ENCODE data around the gene EXOC4. TPM values are rescaled to one million over a fixed set of nuclear protein-coding genes. Genes with fewer than 3 reads are reported as not detected.

EXOC4 gene
- total RNA-seq, 2 experiments from 2014 or later: 51.9 to 90.1 TPM

DNA sequence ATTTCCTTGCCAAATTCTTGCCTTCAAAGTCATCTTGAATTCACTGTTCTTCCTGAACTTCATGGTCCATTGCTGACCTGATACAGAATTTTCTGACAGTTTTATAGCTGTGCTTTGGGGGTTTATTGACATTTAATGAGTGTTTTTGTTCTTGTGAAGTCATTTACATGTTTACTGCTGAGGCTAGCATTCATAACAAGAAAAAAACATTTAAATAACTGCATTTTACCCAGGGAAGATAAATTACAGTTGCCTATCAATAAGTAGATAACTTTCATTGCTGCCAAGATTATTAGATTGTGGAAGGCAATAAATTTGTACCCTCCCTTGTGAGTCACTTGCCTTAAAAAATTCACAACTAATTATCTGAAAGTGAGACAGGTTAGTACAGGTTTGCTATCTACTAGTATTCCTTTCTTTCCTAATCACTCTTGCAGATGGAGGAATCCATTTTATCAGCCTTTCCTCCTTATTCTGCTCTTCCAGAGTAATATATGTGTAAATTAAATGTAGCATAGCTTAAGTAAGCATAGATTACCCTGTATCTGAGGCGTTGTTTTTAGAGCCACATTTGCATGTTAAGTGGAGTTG is 178.4 kb downstream of the EXOC4 start:
- no peak for ATAC-seq
- H3K36me3 Mint-ChIP-seq (ENCODE audit: low read depth): peaks cover 8% of the 10 kb centered on the region
- CTCF ChIA-PET: interaction anchor here (1.0 kb wide), 1 partner anchor 927 kb away, joined by 3 read pairs; no protein-coding TSS in a partner anchor
- H3K27me3 Mint-ChIP-seq: no peaks in the 10 kb centered on the region
- POLR2A ChIA-PET: interaction anchor here (0.7 kb wide), 1 partner anchor 13 kb away, joined by 3 read pairs; no protein-coding TSS in a partner anchor
- no peak overlapping the region for H3K27ac Mint-ChIP-seq
- H3K4me3 Mint-ChIP-seq: no peak overlapping the region
- H3K9me3 Mint-ChIP-seq (ENCODE audit: low read depth): peaks cover 2% of the 10 kb centered on the region
- intact Hi-C loops (cut with DNase I, micrococcal nuclease): loop anchor here (5.0 kb wide), 2 partner anchors 199 to 1114 kb away; no protein-coding TSS in a partner anchor
- peaks cover 13% of the 10 kb centered on the region for H3K4me1 Mint-ChIP-seq
- no peak for DNase-seq

DNA sequence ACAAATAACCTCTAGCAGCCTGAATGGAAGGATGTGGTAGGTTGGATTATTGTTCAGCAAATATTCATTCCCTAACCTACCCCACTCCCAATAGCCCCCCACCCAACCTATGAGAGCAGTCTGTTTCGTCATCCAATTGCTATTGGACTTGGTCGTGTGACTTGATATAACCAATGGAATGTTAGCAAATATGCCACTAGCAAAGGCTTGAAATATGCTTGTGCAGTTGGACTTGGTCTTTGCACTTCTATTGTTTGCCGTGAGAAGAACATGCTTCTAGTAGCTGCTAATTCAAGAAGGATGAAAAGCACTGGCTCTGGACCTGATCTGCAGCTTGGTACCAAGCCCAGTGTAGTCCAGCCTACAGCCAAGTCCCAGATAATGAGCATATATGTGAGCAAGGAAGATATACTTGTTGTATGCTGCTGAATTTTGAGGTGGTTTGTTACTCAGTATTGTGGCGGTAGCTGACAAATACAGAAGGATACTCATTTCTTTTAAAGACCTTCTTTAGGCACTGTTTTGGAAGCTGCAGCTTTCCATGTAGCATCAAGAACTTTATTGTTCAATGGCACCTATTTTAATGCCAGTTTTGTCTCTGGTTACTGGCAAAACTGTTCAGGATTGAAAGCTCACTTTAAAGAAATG is 180.4 kb downstream of the EXOC4 start:
- ChIA-PET POLR2A (no interaction called here), CTCF (interaction anchor here (0.6 to 1.6 kb wide), 3 partner anchors 11 to 204 kb away, joined by 3 read pairs; no protein-coding TSS in a partner anchor)
- no peak for ATAC-seq
- H3K36me3 Mint-ChIP-seq (ENCODE audit: low read depth): peaks cover 4% of the 10 kb centered on the region
- no peak for DNase-seq
- no peaks in the 10 kb centered on the region for H3K27me3 Mint-ChIP-seq
- H3K27ac Mint-ChIP-seq: no peak overlapping the region
- H3K9me3 Mint-ChIP-seq (ENCODE audit: low read depth): peaks cover 2% of the 10 kb centered on the region
- H3K4me1 Mint-ChIP-seq: peaks cover 4% of the 10 kb centered on the region
- no peak overlapping the region for H3K4me3 Mint-ChIP-seq
- intact Hi-C loops (cut with DNase I, micrococcal nuclease): loop anchor here (5.0 kb wide), 2 partner anchors 201 to 1116 kb away; no protein-coding TSS in a partner anchor

GRCh38 chr7:133434246-133434865 is 181.5 kb downstream of the EXOC4 start:
- ChIA-PET POLR2A (no interaction called here), CTCF (interaction anchor here (0.6 to 2.4 kb wide), 15 partner anchors 9 to 1575 kb away, joined by 3 to 7 read pairs (median 3); no protein-coding TSS in a partner anchor)
- ATAC-seq (no peak), DNase-seq (no peak)
- H3K4me3 Mint-ChIP-seq: no peak overlapping the region
- H3K36me3 Mint-ChIP-seq (ENCODE audit: low read depth): peaks cover 4% of the 10 kb centered on the region
- intact Hi-C loops (cut with DNase I, micrococcal nuclease): loop anchor here (5.0 kb wide), 2 partner anchors 202 to 1117 kb away; no protein-coding TSS in a partner anchor
- no peaks in the 10 kb centered on the region for H3K9me3 Mint-ChIP-seq (ENCODE audit: low read depth)
- no peaks in the 10 kb centered on the region for H3K4me1 Mint-ChIP-seq
- no peaks in the 10 kb centered on the region for H3K27me3 Mint-ChIP-seq
- H3K27ac Mint-ChIP-seq: no peak overlapping the region

DNA sequence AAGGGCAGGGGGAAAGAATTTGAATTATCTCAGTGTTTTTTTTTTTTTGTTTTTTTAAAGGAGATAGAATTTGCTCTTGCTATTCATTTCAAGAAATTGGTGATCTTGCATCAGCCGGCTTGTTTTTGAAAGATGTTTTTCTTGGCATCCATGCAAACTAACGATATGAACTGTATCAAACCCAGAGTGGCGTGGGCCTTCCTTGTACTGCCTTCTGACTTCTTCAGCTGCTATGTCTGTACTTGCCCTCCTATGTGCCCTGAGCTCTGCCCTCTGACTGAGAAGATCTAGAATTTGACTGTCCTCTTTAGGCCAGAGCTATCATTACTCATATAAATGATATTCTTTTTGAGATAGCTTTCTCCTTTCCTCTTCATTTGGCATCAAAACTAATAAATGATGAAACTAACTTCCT is 183.1 kb downstream of the EXOC4 start:
- intact Hi-C loops (cut with DNase I, micrococcal nuclease): no loop called here
- Mint-ChIP-seq H3K9me3 (ENCODE audit: low read depth) (no peaks in the 10 kb centered on the region), H3K36me3 (ENCODE audit: low read depth) (peaks cover 5% of the 10 kb centered on the region), H3K4me3 (no peak overlapping the region), H3K4me1 (no peaks in the 10 kb centered on the region), H3K27me3 (no peaks in the 10 kb centered on the region), H3K27ac (no peak overlapping the region)
- ATAC-seq (no peak), DNase-seq (no peak)
- ChIA-PET POLR2A (no interaction called here), CTCF (interaction anchor here (0.7 to 2.4 kb wide), 2 partner anchors 7 to 24 kb away, joined by 3 to 7 read pairs; no protein-coding TSS in a partner anchor)

- ATAC-seq (no peak), DNase-seq (no peak)
- H3K4me1 Mint-ChIP-seq: no peaks in the 10 kb centered on the region
- H3K27ac Mint-ChIP-seq: no peak overlapping the region
- POLR2A ChIA-PET: no interaction called here
- intact Hi-C loops (cut with DNase I, micrococcal nuclease): no loop called here
- no peaks in the 10 kb centered on the region for H3K27me3 Mint-ChIP-seq
- CTCF ChIA-PET: interaction anchor here (0.7 to 1.3 kb wide), 2 partner anchors 11 to 14 kb away, joined by 3 to 4 read pairs; no protein-coding TSS in a partner anchor
- no peaks in the 10 kb centered on the region for H3K9me3 Mint-ChIP-seq (ENCODE audit: low read depth)
- H3K36me3 Mint-ChIP-seq (ENCODE audit: low read depth): peaks cover 5% of the 10 kb centered on the region
- H3K4me3 Mint-ChIP-seq: no peak overlapping the region
Measured at GRCh38 chr7:133437544-133437943, 184.7 kb downstream of the EXOC4 start.

DNA sequence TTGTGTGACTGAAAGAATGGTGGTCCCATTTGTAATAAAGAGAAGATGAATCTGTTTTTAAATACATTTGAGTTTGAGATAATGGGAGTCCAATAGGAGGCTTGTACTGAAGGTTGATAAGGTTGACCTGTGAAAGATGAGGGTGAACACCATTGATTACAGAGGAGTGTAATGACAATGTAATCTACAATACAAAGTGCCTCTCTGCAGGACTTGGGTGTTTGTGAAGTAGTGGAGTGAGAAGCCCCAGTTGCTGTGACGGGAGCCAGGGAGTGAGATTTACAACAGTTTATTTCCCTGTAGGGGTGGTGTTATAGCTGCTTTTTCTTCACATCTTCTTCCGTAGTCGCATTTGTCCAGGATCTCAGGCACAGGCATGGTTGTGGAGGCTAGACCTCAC is 189.9 kb downstream of the EXOC4 start:
- H3K4me3 Mint-ChIP-seq: no peak overlapping the region
- peaks cover 4% of the 10 kb centered on the region for H3K36me3 Mint-ChIP-seq (ENCODE audit: low read depth)
- intact Hi-C loops (cut with DNase I, micrococcal nuclease): no loop called here
- ATAC-seq (no peak), DNase-seq (no peak)
- no peak overlapping the region for H3K27ac Mint-ChIP-seq
- ChIA-PET CTCF (interaction anchor here (2.4 kb wide), 1 partner anchor 8 kb away, joined by 7 read pairs; no protein-coding TSS in a partner anchor), POLR2A (no interaction called here)
- no peaks in the 10 kb centered on the region for H3K9me3 Mint-ChIP-seq (ENCODE audit: low read depth)
- no peaks in the 10 kb centered on the region for H3K27me3 Mint-ChIP-seq
- H3K4me1 Mint-ChIP-seq: no peaks in the 10 kb centered on the region

DNA sequence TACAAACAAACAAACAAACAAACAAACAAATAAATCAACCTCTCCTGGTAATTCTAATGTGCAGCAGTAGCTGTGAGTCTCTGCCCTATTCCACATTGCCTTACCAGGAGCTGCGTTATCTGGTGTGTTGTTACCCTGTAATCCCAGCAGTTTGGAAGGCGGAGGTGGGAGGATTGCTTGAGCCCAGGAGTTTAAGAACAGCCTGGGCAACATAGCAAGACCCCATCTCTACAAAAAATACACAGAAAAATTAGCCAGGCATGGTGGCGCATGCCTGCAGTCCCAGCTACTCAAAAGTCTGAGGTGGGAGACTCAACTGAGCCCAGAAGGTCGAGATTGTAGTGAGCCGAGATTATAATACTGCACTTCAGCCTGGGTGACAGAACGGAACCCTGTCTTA is 192.7 kb downstream of the EXOC4 start:
- Mint-ChIP-seq H3K36me3 (ENCODE audit: low read depth) (no peaks in the 10 kb centered on the region), H3K4me3 (no peak overlapping the region), H3K9me3 (ENCODE audit: low read depth) (no peaks in the 10 kb centered on the region), H3K27ac (no peak overlapping the region), H3K4me1 (no peaks in the 10 kb centered on the region), H3K27me3 (no peaks in the 10 kb centered on the region)
- CTCF ChIA-PET: interaction anchor here (0.7 kb wide), 1 partner anchor 11 kb away, joined by 3 read pairs; no protein-coding TSS in a partner anchor
- intact Hi-C loops (cut with DNase I, micrococcal nuclease): no loop called here
- DNase-seq: no peak
- ATAC-seq: no peak
- POLR2A ChIA-PET: no interaction called here

DNA sequence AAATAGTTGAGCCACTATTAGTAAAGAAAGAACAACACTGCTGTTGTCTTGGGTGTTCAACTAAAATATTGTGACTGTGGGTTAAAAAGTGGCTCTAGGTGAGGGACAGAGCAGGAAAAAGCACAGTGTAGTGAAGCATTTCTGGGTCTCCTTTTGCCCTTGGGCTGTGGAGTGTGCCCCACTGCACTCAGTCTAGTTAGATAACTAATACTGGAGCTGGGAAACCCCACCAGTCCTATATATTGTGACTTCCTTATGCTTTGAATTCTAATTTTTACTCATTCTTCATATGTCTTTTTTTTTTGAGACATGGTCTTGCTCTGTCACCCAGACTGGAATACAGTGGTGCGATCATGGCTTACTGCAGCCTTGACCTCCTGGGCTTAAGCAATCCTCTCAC is 195.1 kb downstream of the EXOC4 start:
- no peaks in the 10 kb centered on the region for H3K27me3 Mint-ChIP-seq
- no peaks in the 10 kb centered on the region for H3K36me3 Mint-ChIP-seq (ENCODE audit: low read depth)
- ATAC-seq (no peak), DNase-seq (no peak)
- intact Hi-C loops (cut with DNase I, micrococcal nuclease): no loop called here
- H3K4me3 Mint-ChIP-seq: no peak overlapping the region
- ChIA-PET POLR2A (no interaction called here), CTCF (no interaction called here)
- H3K27ac Mint-ChIP-seq: no peak overlapping the region
- no peaks in the 10 kb centered on the region for H3K9me3 Mint-ChIP-seq (ENCODE audit: low read depth)
- peaks cover 6% of the 10 kb centered on the region for H3K4me1 Mint-ChIP-seq

DNA sequence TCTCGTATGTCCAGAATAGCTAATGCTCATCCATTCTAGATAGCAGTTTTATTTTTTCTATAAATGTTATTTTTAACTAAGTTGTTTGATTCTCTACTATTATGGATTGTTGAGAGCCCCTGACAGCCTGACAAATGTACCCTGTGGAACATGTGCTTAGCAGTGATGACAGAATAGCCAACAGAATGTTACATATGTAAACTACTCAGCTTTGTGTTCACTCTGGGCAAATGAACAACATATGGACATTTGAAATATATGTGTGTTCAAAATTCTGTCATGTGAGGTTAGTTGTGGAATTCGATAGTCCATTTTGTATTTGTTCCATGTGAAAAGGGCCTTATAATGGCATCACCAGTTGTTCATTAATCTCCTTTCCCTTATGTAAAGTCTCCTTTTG is 199.7 kb downstream of the EXOC4 start:
- peaks cover 4% of the 10 kb centered on the region for H3K36me3 Mint-ChIP-seq (ENCODE audit: low read depth)
- H3K9me3 Mint-ChIP-seq (ENCODE audit: low read depth): no peaks in the 10 kb centered on the region
- H3K4me1 Mint-ChIP-seq: peaks cover 6% of the 10 kb centered on the region
- intact Hi-C loops (cut with DNase I, micrococcal nuclease): no loop called here
- CTCF ChIA-PET: interaction anchor here (0.6 kb wide), 1 partner anchor 203 kb away, joined by 3 read pairs; no protein-coding TSS in a partner anchor
- H3K4me3 Mint-ChIP-seq: no peak overlapping the region
- no peaks in the 10 kb centered on the region for H3K27me3 Mint-ChIP-seq
- H3K27ac Mint-ChIP-seq: no peak overlapping the region
- DNase-seq (no peak), ATAC-seq (no peak)
- POLR2A ChIA-PET: no interaction called here

DNA sequence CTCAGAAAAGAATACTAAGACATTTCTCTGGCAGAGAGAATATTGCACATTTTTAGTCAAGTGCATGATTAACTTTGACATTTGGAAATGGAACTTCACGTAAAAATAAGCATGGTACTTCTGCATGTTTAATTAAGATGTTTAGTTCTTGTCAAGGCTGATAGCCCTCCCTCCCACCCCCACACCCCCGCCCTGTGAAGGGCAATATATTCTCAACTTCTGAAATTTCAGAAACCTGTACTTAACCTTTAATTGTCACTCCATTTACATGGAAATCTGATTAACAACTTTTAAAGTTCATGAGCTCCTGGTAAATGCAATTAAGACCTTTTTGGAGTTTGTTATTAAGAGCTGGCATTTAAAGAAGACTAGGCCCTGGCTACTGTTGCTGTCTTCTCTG is 205.8 kb downstream of the EXOC4 start:
- DNase-seq (no peak), ATAC-seq (no peak)
- ChIA-PET CTCF (no interaction called here), POLR2A (no interaction called here)
- peaks cover 4% of the 10 kb centered on the region for H3K4me1 Mint-ChIP-seq
- H3K27ac Mint-ChIP-seq: no peak overlapping the region
- no peak overlapping the region for H3K4me3 Mint-ChIP-seq
- no peaks in the 10 kb centered on the region for H3K27me3 Mint-ChIP-seq
- H3K36me3 Mint-ChIP-seq (ENCODE audit: low read depth): peaks cover 4% of the 10 kb centered on the region
- intact Hi-C loops (cut with DNase I, micrococcal nuclease): no loop called here
- H3K9me3 Mint-ChIP-seq (ENCODE audit: low read depth): no peaks in the 10 kb centered on the region

DNA sequence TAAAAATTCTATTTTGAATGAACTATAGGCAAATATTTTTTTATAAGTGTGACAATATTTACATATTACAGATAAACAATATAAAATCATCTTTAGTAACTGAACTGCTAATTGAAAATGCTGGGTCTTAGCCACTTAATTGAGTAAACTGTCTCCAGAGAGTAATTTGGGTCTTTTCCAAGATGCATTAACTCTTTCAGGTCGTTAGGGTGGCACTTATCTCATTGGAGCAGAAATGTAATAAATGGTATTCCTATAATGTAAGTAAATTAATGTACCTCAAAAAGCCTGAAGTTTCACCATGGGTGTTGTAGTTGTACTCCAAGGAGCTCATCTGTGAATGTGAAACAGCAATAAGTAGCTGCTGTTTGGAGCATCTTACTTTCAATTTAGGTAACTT is 208.5 kb downstream of the EXOC4 start:
- ChIA-PET CTCF (no interaction called here), POLR2A (no interaction called here)
- peaks cover 4% of the 10 kb centered on the region for H3K4me1 Mint-ChIP-seq
- DNase-seq (no peak), ATAC-seq (no peak)
- no peak overlapping the region for H3K27ac Mint-ChIP-seq
- intact Hi-C loops (cut with DNase I, micrococcal nuclease): no loop called here
- H3K9me3 Mint-ChIP-seq (ENCODE audit: low read depth): peaks cover 10% of the 10 kb centered on the region
- H3K36me3 Mint-ChIP-seq (ENCODE audit: low read depth): peaks cover 17% of the 10 kb centered on the region
- H3K4me3 Mint-ChIP-seq: no peak overlapping the region
- H3K27me3 Mint-ChIP-seq: no peaks in the 10 kb centered on the region

GRCh38 chr7:133475655-133476054 is 222.8 kb downstream of the EXOC4 start:
- intact Hi-C loops (cut with DNase I, micrococcal nuclease): no loop called here
- peaks cover 8% of the 10 kb centered on the region for H3K9me3 Mint-ChIP-seq (ENCODE audit: low read depth)
- no peaks in the 10 kb centered on the region for H3K27me3 Mint-ChIP-seq
- H3K36me3 Mint-ChIP-seq (ENCODE audit: low read depth): peaks cover 15% of the 10 kb centered on the region
- POLR2A ChIA-PET: no interaction called here
- no peak overlapping the region for H3K4me3 Mint-ChIP-seq
- no peak for DNase-seq
- no peak overlapping the region for H3K27ac Mint-ChIP-seq
- H3K4me1 Mint-ChIP-seq: peaks cover 10% of the 10 kb centered on the region
- CTCF ChIA-PET: no interaction called here
- no peak for ATAC-seq

Measured in activated CD4-positive, alpha-beta T cell treated with anti-CD3 and anti-CD28 coated beads for 36 hours (primary cell).